Embryonic facial prominence (tissue), 1 donor: ENCODE measurements around the gene SLC25A38.

Source experiments
- DNase-seq: peaks from one replicate; pipeline ENCODE4 v3.0.0-alpha.2; 2016; ENCODE audit errors: extremely low spot score

The SLC25A38 gene

DNA sequence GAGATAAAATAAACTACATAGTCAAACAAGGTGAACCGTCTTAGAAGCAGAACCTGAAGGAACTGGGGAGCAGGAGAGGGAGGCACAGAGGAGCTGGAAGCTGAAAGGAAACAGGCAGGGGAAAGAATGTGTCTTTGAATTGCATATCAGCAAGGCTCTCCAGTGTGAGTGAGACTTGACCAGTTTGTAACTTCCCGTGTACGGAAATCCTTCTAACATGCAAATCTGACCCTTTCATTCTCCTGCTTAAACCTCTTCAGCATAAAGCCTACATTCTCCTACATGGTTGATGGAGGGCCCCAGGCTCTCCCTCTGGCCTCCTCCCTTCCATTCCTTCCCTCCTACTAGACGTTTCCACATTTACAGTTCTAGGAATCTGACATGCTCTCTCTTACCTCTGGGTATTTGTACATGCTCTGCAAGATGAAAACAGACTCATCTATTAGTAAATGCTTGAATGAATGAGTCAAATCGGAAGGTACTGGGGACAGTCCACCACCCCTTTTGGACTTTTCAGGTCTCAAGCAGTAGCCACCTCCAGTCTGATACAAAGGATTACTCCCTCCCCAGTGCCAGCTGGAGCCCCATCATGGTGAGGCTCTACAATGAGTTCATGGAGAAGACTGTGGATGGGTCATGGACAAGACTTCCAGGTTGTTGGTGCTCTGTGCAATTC lies 6.1 kb upstream of the SLC25A38 start:
- DNase-seq: no peak

DNA sequence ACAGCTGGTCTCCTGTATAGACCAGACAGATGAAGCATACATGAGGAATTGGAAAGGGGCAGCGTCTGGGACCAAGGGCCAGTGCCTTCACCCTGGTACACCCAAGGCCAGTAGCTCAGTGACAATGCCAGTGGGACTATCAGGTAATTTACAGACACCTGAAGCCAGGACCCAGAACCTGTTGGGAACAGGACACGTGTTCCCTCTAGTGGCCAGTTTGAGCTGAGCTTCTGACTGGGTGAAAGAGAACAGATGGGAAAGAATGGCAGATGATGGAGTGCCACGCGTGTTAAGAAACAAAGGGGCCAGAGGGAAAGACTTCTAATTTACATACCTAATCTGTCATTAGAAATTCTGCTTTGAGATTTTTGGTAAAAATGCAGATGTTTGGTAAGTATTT lies 5.1 kb upstream of the SLC25A38 start:
- no peak for DNase-seq

DNA sequence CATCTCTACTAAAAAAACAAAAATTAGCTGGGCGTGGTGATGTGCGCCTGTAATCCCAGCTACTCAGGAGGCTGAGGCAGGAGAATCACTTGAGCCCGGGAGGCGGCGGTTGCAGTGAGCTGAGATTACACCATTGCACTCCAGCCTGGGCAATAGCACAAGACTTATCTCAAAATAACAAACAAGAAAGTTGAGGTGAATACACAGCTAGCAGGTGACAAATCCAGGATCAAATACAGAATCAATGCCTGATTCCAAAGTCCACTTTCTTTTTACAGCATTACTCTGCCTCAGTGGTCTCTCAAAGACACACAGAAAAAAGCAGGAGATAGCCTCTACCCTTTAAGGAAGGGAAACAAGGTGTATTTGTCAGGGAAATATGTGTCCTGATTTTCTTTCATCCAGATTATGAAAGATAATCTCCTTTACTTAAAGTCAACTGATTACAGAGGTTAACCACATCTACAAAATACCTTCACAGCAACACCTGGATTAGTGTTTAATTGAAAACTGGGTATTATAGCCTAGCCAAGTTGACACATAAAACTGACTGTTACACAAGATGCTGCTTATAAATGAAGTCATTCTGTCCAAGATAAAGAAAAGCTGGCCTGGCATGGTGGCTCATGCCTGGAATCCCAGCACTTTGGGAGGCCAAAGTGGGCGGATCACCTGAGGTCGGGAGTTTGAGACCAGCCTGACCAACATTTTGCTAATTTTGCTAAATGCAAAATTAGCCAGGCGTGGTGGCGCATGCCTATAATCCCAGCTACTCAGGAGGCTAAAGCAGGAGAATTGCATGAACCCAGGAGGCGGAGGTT lies 4.0 kb upstream of the SLC25A38 start:
- no peak for DNase-seq

DNA sequence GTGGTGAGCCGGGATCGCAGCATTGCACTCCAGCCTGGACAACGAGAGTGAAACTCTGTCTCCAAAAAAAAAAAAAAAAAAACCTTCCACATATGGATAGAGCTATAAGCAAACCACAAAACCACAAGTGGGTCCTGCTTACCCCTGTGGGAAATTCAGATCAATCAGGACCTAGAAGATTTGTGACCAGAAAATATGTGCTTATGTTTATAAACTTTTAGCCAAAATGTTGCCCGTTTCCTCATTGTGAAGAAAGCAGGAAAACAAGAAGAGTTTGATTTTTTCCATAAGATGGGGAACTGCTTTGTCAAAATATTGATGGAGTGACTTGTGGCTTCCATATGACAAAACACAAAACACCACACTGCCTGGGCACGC lies 3.4 kb upstream of the SLC25A38 start:
- DNase-seq: no peak

DNA sequence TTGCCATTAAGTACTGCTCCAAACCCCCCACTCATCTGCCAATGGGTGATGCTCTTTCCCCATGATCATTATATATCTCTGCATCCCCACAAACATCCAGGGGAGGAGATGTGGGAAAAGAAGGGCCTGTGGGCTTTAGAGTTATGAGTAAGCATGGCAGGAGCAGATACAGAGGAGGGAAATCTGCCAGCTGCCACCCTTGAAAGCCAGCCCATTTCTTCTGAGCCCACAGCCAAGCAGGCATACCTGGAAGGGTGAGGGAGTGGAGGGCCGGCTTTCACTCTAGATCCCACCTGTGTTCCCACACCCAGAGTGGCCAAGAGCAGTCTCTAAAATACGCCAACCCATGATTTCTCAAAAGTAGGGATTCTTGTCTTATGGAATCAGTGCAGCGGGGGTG lies 1.7 kb upstream of the SLC25A38 start:
- peak; percentile 4 for DNase-seq

DNA sequence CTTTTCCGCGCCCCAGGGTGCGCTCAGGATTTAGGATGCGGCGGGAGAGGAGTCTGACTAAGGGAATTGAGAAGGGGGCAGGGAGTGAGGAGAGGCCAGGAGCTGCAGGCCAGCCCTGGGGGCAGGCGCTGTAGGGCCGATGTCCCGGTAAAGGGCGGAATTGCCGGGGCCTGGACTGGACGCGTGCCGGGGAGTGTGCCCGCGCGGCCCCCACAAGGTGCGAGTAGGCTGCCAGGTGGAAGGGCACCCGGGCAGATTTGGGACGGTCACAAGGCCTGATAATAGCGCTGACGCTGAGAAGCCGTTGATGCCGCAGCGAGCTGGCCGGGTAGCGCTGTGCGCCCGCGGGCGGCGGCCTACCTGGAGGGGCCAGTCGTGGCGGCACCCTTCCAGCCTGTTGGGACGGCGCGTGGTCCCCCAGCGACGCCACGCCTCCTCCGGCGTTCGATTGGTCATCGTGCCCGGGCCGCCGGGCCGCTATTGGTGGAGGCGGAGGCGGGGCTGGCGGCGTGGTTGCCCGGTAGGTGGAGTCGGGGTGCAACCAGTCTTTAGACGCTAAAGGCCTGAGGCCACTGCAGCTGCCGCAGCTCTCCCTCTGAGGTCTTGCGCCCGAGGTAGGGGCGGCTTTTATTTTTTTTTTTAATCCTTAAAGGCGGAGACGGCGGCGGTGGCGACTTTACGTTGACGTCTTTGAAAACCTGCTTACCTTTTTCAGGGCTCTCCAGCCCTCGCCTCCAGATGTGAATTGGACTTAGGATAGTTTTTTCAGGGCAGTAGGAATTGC lies 903 bp downstream of the SLC25A38 start:
- peak; percentile 57 for DNase-seq

DNA sequence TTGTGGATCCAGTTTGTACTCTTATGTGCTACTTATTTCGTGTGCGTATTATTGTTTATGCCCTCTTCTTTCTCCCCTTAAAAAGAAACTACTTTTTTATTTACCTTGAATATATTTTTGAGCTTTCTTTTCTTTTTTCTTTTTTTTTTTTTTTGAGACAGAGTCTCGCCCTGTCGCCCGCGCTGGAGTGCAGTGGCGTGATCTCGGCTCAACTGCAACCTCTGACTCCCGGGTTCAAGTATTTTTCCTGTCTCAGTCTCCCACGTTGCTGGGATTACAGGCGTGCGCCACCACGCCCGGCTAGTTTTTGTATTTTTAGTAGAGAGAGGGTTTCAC lies 1.5 kb downstream of the SLC25A38 start:
- DNase-seq: peak; percentile 3

DNA sequence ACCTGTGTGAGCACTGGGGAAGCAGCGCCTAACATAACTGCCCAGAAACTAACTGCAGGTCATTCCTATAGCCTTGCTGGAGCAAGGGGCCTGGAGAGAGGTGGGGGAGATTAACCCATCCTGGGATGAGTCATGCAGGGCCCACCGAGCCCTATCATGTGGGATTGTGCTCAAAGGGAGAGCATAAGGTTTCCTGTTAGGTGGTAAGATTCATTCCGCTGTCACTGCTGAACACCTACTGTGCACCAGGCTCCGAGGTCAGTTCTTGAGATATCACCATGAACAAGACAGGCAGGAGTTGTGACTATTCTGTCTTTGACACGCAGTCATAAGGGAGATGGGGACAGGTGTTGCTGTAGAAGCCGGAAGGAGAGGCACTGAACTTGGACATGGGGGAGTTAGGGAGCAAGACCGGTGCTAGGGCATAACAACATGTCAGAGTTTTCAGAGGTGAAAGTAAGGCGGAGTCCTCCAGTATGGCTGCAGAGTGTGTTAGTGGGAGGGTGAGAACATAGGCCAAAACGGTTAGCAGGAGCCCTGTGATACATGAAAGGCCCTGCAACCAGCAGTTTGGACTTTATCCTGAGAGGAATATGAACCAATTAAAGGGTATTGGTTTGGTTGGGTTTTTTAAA lies 2.4 kb downstream of the SLC25A38 start:
- DNase-seq: peak; percentile 6

DNA sequence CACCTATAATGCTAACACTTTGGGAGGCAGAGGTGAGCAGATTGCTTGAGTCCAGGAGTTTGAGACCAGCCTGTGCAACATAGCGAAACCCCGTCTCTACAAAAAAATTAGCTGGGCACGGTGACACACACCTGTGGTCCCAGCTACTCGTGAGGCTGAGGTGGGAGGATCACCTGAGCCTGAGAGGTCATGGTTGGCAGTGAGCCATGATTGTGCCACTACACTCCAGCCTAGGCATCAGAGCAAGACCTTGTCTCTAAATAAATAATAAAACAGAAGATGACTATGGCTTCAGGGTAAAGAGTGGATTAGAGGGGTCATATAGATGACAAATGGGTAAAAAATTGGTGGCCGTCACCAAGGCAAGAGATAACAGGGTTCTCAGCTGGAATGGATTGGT lies 3.1 kb downstream of the SLC25A38 start:
- peak; percentile 2 for DNase-seq

DNA sequence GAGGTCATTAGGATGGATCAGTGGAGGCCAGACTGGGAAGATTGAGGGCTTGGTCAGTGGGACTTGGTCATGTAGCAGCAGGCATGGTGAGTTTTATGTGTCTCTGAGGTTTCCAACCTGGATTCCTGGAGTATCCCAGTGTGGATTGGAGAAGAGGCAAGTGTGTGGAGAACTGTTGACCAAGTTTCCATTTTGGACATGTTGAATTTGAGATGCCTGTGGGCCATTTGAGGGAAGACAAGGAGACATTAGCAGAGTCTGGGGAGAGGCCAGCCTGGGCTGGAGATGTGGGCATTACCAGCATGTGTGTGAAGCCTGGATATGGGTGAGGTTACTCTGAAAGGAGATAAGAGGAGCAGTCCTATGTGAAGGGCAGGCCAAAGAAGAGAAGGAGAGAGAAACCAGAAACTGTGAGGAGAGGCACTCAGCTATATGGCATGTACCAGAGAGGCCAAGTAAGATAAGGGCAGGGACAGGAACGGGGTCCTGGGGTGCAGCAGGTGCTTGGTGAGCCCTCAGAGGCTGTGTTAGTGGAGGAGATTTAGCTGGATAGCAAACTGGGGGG lies 4.3 kb downstream of the SLC25A38 start:
- DNase-seq: peak; percentile 3

DNA sequence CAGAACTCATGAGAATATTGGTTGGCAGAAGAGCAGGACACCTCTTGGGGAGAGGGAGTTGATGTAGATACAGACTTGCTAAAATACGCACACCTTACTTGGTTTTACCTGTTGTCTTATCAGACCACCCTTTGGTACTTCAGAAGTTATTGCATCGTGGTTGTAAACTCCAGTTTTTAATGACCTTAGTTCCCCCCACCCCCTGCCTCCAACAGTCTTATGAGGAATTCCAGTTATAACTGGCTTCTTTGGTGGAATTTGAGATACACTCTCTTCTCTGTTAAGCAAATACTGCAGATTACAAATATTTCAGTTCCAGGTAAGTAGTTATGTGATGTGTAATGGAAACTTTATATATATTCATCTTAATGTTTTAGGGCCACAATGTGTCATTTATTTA lies 5.0 kb downstream of the SLC25A38 start:
- DNase-seq: no peak

DNA sequence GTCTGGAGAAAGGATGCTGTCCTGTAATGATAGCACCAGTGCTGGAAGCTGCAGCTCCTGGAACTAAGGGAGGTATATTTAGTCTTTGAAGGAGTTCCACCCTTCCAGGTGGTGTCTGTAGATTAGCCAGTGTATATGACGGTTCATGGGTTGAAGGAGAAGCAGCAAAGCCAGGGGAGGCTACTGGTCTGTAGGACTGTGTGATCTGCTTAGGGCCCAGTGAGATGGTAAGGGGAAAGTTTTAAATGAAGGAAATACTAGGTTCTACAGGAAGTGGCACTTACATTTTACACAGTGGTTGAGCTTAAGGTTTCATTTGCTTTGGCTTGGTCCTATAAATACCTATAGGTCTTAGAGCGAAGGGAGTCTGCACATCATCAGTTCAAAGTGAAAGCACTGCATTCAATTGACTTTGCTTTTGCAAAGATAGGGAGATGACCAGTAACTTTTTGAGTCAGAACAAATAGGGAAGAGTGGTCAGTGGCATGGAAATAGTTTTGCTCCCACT lies 5.6 kb downstream of the SLC25A38 start:
- no peak for DNase-seq

DNA sequence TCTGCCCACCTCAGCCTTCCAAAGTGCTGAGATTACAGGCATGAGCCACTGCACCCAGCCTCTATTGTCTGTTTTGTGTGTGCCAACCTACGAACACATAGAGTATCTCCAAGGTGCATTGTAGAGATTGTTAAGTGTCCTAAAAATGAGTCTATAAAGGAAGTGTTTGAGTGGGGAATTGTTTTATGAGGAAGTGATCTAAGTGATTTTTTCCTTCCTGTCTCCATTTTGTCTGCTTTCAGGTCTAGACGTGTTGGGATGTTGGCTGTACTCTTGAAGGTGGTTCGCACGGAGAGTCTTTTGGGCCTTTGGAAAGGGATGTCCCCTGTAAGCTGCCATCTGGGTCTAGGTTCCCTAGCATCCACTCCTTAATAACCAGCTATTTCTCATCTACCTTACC lies 7.0 kb downstream of the SLC25A38 start:
- DNase-seq: no peak

DNA sequence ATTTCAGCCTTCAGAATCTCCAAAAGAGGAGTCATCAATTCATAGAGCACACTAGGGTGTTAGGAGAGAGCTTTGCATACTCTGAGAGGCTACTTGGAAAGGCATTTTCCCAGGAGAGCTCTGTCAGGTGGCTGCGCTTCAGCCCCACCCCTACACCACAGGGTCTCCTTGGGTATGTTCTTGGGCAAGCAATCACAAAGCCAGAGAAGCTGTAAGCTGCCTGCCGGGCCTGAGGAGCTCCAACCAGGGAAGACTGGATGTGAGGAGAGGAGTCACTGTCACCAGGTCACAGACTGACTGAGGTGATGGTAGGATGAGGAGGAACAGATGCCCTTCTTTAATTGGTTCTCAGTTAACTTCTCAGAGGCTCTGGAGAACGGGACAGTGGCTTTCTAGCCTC lies 13.5 kb downstream of the SLC25A38 start:
- DNase-seq: no peak

DNA sequence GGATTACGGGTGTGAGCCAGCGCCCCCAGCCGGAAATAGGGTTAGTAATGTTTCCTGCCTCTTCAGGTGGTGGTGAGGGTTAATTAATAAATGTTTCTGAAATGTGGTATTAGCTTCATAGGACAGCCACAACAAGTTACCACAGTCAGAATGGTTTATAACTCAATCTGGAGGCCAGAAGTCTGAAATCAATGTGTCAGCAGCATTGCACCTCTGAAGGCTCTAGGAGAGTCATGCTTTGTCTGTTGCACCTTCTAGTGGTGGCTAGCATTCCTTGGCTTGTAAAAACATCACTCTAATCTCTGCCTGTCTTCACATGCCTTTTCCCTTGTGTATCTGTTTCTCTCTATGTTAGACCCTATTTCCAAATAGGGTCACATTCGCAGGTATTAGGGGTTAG lies 15.5 kb downstream of the SLC25A38 start:
- no peak for DNase-seq

DNA sequence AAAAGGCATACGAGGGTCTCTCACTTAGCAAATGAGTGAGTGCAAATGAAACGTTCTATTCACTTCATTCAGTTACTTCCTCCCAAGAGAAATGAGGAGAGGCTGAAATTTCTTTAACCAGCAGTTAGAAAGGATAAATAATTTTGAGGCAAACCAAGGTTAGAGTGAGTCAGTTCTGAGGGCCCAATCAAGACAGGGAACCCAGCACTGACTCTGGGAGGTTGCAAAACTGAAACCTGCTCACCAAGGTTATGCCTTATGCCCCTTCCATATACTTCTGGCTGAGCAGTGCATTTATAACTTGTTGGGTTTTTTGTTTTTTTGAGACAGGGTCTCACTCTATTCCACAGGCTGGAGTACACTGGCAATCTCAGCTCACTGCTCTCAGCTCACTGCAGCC lies 18.8 kb downstream of the SLC25A38 start:
- no peak for DNase-seq

DNA sequence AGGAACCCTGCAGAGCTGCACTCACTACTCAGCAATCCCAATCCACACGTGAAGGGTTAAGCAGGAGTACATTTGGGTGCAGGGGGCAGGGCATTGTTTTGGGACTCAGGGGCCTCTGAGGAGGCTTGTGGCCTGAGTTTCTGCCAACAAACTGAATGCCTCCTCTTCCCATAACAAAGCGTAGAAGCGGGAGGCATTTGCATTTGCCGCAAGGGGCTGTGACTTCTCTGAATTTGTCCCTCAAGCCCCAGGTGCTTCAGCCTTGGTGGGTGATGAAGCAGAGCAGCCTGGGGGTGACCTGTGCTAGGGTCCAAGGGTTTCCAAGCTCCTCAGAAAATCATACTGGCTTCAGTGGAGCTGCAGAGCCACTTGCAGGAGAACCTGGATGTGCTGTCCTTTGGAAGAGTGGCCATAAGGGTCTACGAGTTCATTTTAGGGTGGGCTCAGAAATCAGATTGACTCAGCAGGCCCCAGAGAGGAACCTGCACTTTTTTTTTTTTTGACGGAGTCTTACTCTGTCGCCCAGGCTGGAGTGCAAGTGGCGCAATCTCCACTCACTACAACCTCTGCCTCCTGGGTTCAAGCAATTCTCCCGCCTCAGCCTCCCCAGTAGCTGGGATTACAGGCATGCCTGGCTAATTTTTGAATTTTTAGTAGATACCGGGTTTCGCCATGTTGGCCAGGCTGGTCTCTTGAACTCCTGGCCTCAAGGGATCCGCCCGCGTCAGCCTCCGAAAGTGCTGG lies 21.9 kb downstream of the SLC25A38 start:
- DNase-seq: no peak

DNA sequence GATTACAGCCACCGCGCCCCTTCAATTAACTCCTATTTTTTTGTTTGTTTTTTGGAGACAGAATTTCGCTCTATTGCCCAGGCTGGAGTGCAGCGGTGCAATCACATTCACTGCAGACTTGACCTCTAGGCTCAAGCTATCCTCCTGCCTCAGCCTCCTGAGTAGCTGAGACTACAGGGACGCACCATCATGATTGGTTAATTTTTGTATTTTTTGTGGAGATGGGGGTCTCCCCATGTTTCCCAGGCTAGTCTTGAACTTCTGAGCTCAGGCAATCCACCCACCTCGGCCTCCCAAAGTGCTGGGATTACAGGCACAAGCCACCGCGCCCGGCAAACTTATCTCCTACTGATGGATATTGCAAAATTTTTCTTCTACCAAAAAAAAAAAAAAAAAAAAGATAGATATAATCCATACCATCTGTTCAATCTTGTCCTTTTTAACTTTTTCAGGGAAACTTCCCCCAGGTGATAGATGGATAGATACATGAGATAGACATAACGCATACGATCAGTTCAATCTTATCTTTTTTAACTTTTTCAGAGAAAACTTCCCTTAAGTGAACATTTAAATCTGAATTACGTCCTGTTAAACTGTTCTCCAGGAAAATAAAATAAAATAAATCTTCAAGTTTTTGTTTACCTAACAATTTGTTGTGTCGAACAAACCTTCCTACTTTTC lies 22.7 kb downstream of the SLC25A38 start:
- DNase-seq: no peak

DNA sequence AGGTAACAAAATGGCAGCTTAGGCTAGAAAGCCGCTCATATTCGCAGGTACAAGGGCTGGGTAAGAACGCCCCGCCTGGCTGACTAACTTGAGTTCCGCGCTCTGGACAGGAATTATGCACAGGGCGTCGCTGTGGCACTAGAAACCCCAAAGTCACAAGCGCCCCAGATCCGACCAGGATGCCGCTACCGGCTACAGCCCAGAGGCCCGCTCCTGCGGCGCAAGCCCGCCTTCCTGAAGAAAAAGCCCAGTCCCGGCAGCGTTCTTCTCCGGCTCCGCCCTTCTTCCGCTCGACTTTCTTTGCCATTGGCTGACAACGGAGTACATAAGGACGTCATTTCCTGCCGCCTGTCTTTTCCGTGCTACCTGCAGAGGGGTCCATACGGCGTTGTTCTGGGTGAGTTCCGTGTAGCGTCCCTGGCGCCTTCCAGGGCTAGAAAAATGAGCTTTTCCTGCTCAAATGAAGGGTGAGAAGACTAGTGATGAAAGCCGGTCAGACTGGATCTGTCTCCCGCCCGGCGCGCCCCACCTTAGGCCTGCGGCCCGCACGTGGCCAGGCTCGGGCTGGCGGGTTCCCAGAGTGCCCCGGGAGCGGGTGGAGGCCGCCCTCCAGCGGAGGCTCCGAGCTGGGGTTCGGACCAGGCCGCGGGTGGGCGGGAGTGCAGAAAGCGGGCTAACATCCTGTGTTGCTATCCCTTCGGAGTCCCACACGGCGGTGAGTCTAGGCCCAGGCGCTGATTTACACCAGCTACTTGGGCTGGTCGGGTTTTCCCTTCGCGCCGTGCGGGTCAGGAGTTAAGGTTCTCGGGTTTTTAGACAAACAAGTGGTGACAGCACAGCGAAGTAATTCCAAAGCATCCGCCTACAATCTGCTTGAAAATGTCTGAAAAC lies 23.4 kb downstream of the SLC25A38 start, which contains the start of gene RPSA:
RPSA (plus strand) TSS at position 353 of the 891 bp plus-strand sequence. CDS start 934 bp downstream, outside the sequence.
- peak; percentile 98 for DNase-seq
